HG02623 (cell line): ENCODE data around the gene TOP2A.
"Not testable (repeated sequence)": the region's sequence is repeated elsewhere in the genome, so short reads cannot be mapped to it uniquely, and the experiment has no call there.

Source experiments
- ATAC-seq: cut with Tn5 transposase; IDR thresholded peaks from one replicate; pipeline ENCODE4 v1.9.1; 2021; ENCODE audit warnings: moderate library complexity; ENCODE audit not compliant: unreplicated experiment

The TOP2A gene

GRCh38 chr17:40432864-40433528 is 15.3 kb upstream of the TOP2A start:
- no peak for ATAC-seq

GRCh38 chr17:40431231-40431602 is 13.5 kb upstream of the TOP2A start:
- ATAC-seq: no peak

GRCh38 chr17:40430272-40431230 is 12.9 kb upstream of the TOP2A start:
- no peak for ATAC-seq

- ATAC-seq: no peak
Observed at GRCh38 chr17:40427002-40427491, 9.4 kb upstream of the TOP2A start.

- no peak for ATAC-seq
Observed at GRCh38 chr17:40425741-40426140, 8.0 kb upstream of the TOP2A start.

- ATAC-seq: no peak
Observed at GRCh38 chr17:40422990-40423633, 5.4 kb upstream of the TOP2A start.

- no peak for ATAC-seq
Observed at GRCh38 chr17:40419559-40420331, 2.0 kb upstream of the TOP2A start.

- no peak for ATAC-seq
Observed at GRCh38 chr17:40418428-40418706, 671 bp upstream of the TOP2A start.

GRCh38 chr17:40417258-40417608 is 463 bp downstream of the TOP2A start:
- no peak for ATAC-seq

- no peak for ATAC-seq
Observed at GRCh38 chr17:40416671-40417070, 1.0 kb downstream of the TOP2A start.

GRCh38 chr17:40415390-40415789 is 2.3 kb downstream of the TOP2A start:
- no peak for ATAC-seq

GRCh38 chr17:40414312-40414711 is 3.4 kb downstream of the TOP2A start:
- ATAC-seq: not testable (repeated sequence)

- ATAC-seq: no peak
Observed at GRCh38 chr17:40412880-40413279, 4.8 kb downstream of the TOP2A start.

GRCh38 chr17:40411821-40412220 is 5.9 kb downstream of the TOP2A start:
- no peak for ATAC-seq

GRCh38 chr17:40410082-40410481 is 7.6 kb downstream of the TOP2A start:
- ATAC-seq: no peak

- not testable (repeated sequence) for ATAC-seq
Observed at GRCh38 chr17:40409540-40409939, 8.2 kb downstream of the TOP2A start.

- no peak for ATAC-seq
Observed at GRCh38 chr17:40407460-40407859, 10.2 kb downstream of the TOP2A start.

- ATAC-seq: no peak
Observed at GRCh38 chr17:40404003-40404402, 13.7 kb downstream of the TOP2A start.

- ATAC-seq: no peak
Observed at GRCh38 chr17:40402668-40403067, 15.0 kb downstream of the TOP2A start.

- ATAC-seq: no peak
Observed at GRCh38 chr17:40399185-40399584, 18.5 kb downstream of the TOP2A start.

GRCh38 chr17:40386555-40386954 is 31.1 kb downstream of the TOP2A start:
- ATAC-seq: not testable (repeated sequence)
